CD4-positive, alpha-beta T cell treated with Interferon gamma for 1 hour (primary cell): Measurements from ENCODE around the gene SEZ6L2.
"Not testable (repeated sequence)": the region's sequence is repeated elsewhere in the genome, so short reads cannot be mapped to it uniquely, and the experiment has no call there.

ENCODE experiments used
- DNase-seq: peaks from one replicate; pipeline ENCODE4 v3.0.0-alpha.2; 2020

SEZ6L2 gene

DNA sequence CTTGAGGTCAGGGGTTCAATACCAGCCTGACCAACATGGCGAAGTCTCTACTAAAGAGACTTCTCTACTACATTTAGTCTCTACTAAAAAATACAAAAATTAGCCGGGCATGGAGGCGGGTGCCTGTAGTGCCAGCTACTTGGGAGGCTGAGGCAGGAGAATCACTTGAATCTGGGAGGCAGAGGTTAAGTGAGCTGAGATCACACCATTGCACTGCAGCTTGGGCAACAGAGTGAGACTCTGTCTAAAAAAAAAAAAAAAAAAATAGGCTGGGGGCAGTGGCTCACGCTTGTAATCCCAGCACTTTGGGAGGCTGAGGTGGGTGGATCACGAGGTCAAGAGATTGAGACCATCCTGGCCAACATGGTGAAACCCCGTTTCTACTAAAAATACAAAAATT is 10.5 kb upstream of the SEZ6L2 start:
- DNase-seq, result not testable (repeated sequence)

DNA sequence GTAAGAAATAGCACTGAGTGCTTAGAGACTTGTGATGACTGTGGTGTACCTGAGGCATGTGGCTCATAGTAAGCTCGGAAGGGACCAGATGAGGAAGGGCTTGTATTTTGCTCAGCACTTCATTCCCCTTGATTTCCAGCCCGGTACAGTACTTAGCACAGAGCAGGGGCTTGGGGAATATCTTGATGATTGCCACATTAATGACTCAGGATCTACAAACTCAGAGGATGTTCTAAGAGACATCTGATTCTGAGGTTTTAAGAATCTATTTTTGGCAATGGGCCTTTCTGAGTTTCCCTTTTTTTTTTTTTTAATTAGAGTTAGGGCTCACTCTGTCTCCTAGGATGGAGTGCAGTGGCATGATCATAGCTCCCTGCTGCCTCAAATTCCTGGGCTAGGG is 10.0 kb upstream of the SEZ6L2 start:
- no peak for DNase-seq

- no peak for DNase-seq
Observed at GRCh38 chr16:29908719-29909220, 9.4 kb upstream of the SEZ6L2 start.

- no peak for DNase-seq
Observed at GRCh38 chr16:29907973-29908372, 8.6 kb upstream of the SEZ6L2 start.

DNA sequence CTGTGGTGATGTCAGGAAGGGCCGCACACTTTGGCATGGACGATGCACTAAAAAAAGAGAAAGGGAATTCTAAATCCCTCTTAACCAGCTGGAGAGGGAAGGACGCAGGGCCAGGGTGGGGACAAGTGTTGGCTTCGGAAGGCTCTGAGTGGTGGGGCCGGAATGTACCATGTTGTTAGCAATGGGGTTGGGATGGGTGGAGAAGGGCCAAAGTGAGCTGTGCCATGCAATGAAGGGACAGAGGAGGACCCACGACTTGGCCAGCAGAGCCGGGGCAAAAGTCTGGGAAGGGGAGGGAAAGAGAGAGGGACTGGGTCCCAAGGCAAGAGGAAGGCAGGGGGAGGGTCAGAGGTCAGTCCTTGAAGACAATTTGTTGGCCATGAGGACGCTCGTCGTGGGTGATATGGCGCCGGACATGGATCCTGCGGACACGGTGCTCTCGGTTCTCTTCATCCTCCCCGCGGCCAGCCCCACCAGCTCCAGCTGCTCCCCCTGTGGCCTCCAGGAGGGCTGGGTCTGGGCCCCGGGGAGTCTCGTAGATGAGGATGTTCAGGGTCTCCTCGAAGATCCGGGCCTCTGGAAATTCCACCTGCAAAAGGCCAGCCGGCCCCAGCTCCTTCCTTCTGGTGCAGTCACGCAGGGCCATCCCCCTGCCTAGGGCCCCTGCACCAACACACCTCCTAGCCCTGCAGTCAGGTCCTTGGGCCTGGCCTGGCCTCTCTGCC is 7.3 kb upstream of the SEZ6L2 start:
- no peak for DNase-seq

- DNase-seq, result no peak
Observed at GRCh38 chr16:29905668-29906067, 6.3 kb upstream of the SEZ6L2 start.

GRCh38 chr16:29904947-29905346 is 5.6 kb upstream of the SEZ6L2 start:
- DNase-seq, result no peak

GRCh38 chr16:29903590-29903989 is 4.2 kb upstream of the SEZ6L2 start:
- no peak for DNase-seq

GRCh38 chr16:29901607-29901945 is 2.2 kb upstream of the SEZ6L2 start:
- DNase-seq, result no peak

DNA sequence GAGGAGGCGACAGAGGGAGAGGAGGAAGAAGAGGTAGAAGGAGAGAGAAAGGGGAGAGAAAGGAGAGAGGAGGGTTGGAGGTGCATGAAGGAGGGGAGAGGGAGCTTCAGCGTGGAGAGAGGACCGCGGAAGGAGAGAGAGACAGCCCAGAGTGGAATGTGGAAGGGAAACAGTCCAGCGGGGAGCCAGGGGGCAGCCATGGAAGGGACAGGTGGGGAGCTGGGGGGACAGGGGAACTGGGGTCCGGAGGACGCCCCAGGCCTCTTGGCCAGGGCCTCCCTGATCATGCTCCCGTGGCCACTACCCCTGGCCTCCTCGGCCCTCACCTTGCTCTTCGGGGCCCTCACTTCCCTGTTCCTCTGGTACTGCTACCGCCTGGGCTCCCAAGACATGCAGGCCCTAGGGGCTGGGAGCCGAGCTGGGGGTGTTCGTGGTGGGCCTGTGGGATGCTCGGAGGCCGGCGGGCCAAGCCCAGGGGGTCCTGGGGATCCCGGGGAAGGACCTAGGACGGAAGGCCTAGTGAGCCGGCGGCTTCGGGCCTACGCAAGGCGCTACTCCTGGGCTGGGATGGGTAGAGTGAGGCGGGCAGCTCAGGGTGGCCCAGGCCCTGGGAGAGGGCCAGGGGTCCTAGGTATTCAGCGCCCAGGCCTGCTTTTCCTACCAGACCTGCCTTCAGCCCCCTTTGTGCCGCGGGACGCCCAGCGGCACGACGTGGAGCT is 1.7 kb upstream of the SEZ6L2 start:
- DNase-seq, result no peak

DNA sequence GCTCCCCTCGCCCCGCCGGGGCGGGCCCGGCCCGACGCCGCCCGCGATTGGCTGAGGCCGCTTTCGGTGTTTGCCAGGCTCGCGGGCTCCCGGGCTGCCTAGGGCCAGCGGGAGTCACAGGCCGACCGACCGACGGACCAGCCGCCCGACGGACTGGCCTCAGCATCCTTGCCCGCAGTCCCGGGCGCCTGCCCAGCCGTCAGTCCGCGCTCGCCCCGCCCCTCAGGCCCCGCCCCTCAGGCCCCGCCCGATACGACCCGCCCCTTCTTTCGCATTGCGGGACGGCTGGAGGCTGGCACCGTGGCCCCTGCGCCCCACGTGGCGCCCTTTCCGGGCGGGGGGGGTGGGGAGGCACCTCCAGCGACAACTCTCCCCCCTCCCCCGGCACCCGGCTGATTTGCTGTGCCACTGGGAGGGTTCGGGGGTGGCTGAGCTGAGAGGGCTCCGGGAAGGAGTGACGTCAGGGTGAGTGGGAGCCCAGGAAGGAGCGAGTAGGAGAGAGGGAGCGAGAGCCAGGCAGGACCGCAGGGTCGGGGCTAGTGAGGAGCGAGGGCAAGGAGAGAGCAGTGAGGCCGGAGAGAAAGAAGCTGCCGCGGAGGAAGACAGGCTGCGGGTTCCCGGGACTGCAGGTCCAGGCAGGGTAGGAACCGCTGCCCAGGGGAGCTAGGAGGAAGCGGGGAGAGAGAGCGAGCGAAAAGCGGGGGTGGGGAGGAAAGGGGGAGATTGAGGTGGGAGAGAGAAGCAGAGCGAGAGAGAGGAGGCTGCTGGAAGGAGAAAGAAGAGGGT is 945 bp upstream of the SEZ6L2 start, which contains the start of gene ASPHD1:
Gene ASPHD1, plus strand, starts transcription at position 387 of the 786 bp plus-strand sequence. CDS start 484 bp downstream, outside the sequence.
- DNase-seq, result peak; percentile 49

DNA sequence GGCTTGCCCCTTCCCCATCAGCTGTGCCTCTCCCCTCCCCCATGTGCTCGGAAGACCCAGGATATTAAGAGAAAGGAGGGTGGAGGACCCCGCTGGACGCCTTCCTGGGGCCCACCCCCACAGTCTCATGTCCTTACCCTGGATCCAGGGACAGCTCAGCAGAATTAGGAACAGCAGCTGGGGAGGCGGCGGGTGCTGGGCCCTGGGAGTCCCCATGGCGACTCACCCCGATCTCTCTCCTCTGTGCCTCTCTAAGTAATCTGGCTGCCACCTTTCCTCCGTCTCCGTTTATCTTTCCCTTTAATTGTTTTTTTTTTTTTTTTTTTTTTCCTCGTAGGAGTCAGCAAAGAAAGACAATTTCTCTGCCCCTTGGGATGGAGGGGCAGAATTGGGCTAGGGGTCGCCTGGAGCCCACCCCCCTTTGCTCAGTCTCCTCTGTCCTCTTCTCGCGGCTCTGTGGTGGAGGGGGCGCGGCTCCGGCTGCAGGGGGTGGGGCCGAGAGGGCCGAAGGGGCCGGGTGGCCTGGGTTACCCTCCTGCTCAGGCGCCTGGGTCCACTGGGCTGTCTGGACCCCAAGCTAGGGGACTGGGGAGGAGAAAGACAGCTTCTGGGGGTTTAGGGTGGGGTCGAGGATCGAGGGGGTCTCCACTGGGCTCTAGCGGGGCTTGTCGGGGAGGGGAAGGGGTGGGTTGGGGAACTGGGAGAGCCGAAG is 390 bp downstream of the SEZ6L2 start:
- DNase-seq, result no peak

- no peak for DNase-seq
Observed at GRCh38 chr16:29898135-29898803, 1.1 kb downstream of the SEZ6L2 start.

GRCh38 chr16:29897333-29897732 is 2.0 kb downstream of the SEZ6L2 start:
- no peak for DNase-seq

GRCh38 chr16:29896841-29897240 is 2.5 kb downstream of the SEZ6L2 start:
- DNase-seq, result no peak

DNA sequence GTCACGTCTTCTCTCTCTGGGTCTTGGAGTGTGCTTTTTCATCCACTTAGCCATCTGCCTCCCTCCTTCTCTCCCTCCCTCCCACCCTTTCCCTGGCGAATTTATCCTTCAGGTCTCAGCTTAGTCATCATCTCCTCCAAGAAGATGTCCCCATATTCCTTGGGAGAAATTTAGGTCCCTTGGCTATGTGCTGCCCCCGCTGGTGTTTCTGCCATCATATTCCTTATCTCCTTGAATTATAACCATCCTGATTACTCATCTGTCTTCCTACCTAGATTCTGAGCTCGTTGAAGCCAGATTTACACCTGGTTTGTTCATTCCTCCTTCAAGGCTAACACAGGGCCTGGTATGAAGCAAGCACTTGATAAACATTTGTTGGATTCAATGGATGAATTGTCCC is 5.0 kb downstream of the SEZ6L2 start:
- DNase-seq, result no peak

DNA sequence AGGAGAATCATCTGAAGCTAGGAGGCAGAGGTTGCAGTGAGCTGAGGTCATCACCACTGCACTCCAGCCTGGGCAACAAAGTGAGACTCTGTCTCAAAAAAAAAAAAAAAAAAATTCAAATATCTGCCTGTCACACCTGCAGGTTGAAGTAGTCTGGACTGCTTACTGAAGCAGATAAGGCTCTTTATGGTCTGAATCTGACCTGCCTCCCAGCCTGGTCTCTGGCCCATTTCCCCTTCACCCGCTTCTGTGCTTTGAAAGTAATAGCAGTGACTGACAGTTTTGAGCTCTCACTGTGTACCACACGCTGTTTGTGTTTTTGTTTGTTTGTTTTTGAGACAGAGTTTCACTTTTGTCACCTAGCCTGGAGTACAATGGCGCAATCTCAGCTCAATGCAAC is 5.8 kb downstream of the SEZ6L2 start:
- DNase-seq, result no peak

- DNase-seq, result no peak
Observed at GRCh38 chr16:29892458-29892813, 6.9 kb downstream of the SEZ6L2 start.

DNA sequence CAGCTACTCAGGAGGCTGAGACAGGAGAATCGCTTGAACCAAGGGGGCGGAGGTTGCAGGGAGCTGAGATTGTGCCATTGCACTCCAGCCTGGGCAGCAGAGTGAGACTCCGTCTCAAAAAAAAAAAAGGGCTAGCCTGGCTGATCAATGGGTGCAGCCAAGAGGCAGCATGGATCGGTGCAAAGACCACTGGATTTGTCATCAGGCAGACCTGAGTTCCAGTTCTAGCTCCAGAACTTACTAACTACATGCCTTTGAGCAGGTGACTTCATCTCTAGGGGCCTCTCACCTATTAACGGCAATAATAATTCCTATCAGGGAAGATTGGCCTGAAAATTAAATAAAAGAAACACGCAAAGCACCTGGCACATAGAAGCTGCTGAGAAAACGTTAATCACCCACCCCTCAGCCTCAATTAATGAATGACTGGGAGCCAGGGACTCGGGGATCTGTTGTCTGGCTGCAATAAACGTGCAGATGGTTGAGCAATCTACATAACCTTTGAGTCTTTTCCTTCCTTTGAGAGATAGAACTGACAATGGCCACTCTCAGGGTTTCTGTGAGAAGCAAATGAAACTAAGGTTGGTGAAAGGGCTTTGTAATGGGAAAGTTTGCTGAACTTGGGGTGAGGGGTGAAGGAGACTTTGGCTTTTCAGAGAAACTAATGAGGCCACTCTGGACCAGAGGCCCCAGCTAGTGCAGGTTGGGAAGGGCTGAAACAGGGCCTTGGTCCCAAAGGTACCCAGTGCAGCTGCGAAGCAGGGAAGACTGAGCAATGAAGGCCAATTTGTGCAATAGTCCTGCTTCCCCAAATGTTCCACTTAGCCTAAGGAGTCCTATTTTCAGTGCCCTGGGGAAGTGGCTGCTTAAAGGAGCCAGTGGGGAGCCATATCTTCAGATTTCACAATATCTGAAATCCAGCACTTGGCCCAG is 7.6 kb downstream of the SEZ6L2 start:
- DNase-seq, result no peak

DNA sequence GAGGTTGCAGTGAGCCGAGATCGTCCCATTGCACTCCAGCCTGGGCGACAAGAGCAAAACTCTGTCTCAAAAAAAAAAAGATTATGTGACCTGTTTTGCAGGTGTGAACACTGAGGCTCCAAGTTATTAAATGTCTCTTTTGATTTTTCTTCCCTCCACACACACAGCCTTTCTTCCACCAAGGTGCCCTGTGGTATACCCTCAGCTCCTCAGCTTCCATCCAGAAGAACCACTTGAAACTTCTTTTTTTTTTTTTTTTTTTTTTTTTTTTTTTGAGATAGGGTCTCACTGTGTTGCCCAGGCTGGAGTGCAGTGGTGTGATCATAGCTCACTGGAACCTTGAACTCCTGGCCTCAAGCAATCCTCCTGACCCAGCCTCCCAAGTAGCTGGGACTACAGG is 10.0 kb downstream of the SEZ6L2 start:
- DNase-seq, result not testable (repeated sequence)

- no peak for DNase-seq
Observed at GRCh38 chr16:29883987-29884386, 15.4 kb downstream of the SEZ6L2 start.
